ENCODE results near the gene SLC12A5. TPM values are rescaled to one million over a fixed set of nuclear protein-coding genes. Genes with fewer than 3 reads are reported as not detected.

The SLC12A5 gene
- polyA plus RNA-seq, 3 donors, result 1.5 to 2.6 (median 2.5) TPM

GRCh38 chr20:46002008-46002407, 27.0 kb upstream of the SLC12A5 start:
- DNase-seq (ENCODE audit: extremely low read depth in 1 of 11, low read depth in 9 of 11, low spot score in 4 of 11), result no peak

GRCh38 chr20:46004187-46004586, 24.8 kb upstream of the SLC12A5 start:
- DNase-seq (ENCODE audit: extremely low read depth in 1 of 11, low read depth in 9 of 11, low spot score in 4 of 11), result no peak

GRCh38 chr20:46004889-46005473, 24.0 kb upstream of the SLC12A5 start:
- DNase-seq (ENCODE audit: extremely low read depth in 1 of 11, low read depth in 9 of 11, low spot score in 4 of 11), result no peak

- DNase-seq (ENCODE audit: extremely low read depth in 1 of 11, low read depth in 9 of 11, low spot score in 4 of 11), result no peak
Measured at GRCh38 chr20:46006022-46006705, 22.9 kb upstream of the SLC12A5 start.

- DNase-seq (ENCODE audit: extremely low read depth in 1 of 11, low read depth in 9 of 11, low spot score in 4 of 11), result no peak
Measured at GRCh38 chr20:46006964-46007363, 22.1 kb upstream of the SLC12A5 start.

GRCh38 chr20:46007671-46008070, 21.3 kb upstream of the SLC12A5 start:
- DNase-seq (ENCODE audit: extremely low read depth in 1 of 11, low read depth in 9 of 11, low spot score in 4 of 11), result no peak

- no peak for DNase-seq (ENCODE audit: extremely low read depth in 1 of 11, low read depth in 9 of 11, low spot score in 4 of 11)
Measured at GRCh38 chr20:46009816-46010215, 19.2 kb upstream of the SLC12A5 start.

- no peak for DNase-seq (ENCODE audit: extremely low read depth in 1 of 11, low read depth in 9 of 11, low spot score in 4 of 11)
Measured at GRCh38 chr20:46010491-46011391, 18.3 kb upstream of the SLC12A5 start.

GRCh38 chr20:46011631-46012482, 17.2 kb upstream of the SLC12A5 start:
- DNase-seq (ENCODE audit: extremely low read depth in 1 of 11, low read depth in 9 of 11, low spot score in 4 of 11), result no peak

GRCh38 chr20:46012921-46013320, 16.1 kb upstream of the SLC12A5 start:
- DNase-seq (ENCODE audit: extremely low read depth in 1 of 11, low read depth in 9 of 11, low spot score in 4 of 11), result no peak

GRCh38 chr20:46013322-46013828, 15.6 kb upstream of the SLC12A5 start:
- no peak for DNase-seq (ENCODE audit: extremely low read depth in 1 of 11, low read depth in 9 of 11, low spot score in 4 of 11)

- peak in 2 of 11 donors; percentile 24 to 26 for DNase-seq (ENCODE audit: extremely low read depth in 1 of 11, low read depth in 9 of 11, low spot score in 4 of 11)
Measured at GRCh38 chr20:46013829-46014516, 15.0 kb upstream of the SLC12A5 start.

GRCh38 chr20:46014517-46015396, 14.3 kb upstream of the SLC12A5 start:
- DNase-seq (ENCODE audit: extremely low read depth in 1 of 11, low read depth in 9 of 11, low spot score in 4 of 11), result no peak

GRCh38 chr20:46017272-46017671, 11.7 kb upstream of the SLC12A5 start:
- no peak for DNase-seq (ENCODE audit: extremely low read depth in 1 of 11, low read depth in 9 of 11, low spot score in 4 of 11)

GRCh38 chr20:46018112-46018511, 10.9 kb upstream of the SLC12A5 start:
- no peak for DNase-seq (ENCODE audit: extremely low read depth in 1 of 11, low read depth in 9 of 11, low spot score in 4 of 11)

- no peak for DNase-seq (ENCODE audit: extremely low read depth in 1 of 11, low read depth in 9 of 11, low spot score in 4 of 11)
Measured at GRCh38 chr20:46018611-46019010, 10.4 kb upstream of the SLC12A5 start.

GRCh38 chr20:46020555-46020954, 8.5 kb upstream of the SLC12A5 start:
- DNase-seq (ENCODE audit: extremely low read depth in 1 of 11, low read depth in 9 of 11, low spot score in 4 of 11), result no peak
